ENCODE data around the gene HDGFL3.

DNA sequence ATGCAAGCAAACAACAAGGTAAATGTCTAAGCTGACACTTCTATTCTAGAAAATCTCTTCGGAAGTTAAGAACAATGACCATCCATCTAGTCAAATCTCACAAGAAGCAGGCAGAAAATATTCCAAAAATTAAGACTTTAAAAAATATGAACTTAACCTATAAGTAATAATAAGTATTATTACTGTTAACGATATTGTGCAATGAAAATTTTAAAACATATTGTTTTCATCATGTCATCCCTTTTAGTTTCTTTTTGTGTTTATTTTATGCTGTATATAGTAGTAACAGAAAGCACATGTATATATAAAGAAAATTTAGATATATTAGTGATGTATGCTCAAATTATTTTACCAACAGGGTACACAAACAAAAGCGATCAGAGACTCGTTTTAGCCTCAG lies 4.1 kb downstream of the HDGFL3 start:
- TF ChIP-seq, protein P1, sequence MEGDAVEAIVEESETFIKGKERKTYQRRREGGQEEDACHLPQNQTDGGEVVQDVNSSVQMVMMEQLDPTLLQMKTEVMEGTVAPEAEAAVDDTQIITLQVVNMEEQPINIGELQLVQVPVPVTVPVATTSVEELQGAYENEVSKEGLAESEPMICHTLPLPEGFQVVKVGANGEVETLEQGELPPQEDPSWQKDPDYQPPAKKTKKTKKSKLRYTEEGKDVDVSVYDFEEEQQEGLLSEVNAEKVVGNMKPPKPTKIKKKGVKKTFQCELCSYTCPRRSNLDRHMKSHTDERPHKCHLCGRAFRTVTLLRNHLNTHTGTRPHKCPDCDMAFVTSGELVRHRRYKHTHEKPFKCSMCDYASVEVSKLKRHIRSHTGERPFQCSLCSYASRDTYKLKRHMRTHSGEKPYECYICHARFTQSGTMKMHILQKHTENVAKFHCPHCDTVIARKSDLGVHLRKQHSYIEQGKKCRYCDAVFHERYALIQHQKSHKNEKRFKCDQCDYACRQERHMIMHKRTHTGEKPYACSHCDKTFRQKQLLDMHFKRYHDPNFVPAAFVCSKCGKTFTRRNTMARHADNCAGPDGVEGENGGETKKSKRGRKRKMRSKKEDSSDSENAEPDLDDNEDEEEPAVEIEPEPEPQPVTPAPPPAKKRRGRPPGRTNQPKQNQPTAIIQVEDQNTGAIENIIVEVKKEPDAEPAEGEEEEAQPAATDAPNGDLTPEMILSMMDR (IDR thresholded peaks at IDR 0.05; ENCODE audit: low read depth, low read length) = no peak
- no peak for TF ChIP-seq EZH2phosphoT487 (IDR thresholded peaks at IDR 0.05; ENCODE audit: low read depth)

Data from OCI-LY3 (cell line).